Hepatocyte (in vitro differentiated cells): Measurements from ENCODE around the gene TRIM60.

ENCODE experiments used
- CTCF ChIP-seq: fragments of 200-600 bp; sonication (generic); IDR thresholded peaks from 2 replicates; pipeline ENCODE4 v1.5.1; 2016; ENCODE audit warnings: antibody characterized with exemption, mild to moderate bottlenecking; ENCODE audit not compliant: poor library complexity
- EZH2 ChIP-seq: fragments of 200-600 bp; sonication (generic); IDR thresholded peaks from 2 replicates; pipeline ENCODE4 v1.6.1; 2016; ENCODE audit warnings: antibody characterized with exemption, mild to moderate bottlenecking, borderline replicate concordance

- TF ChIP-seq EZH2 = no peak
- TF ChIP-seq CTCF = no peak
Observed at GRCh38 chr4:165005352-165005925, 26.4 kb upstream of the TRIM60 start.
